Prostate gland (tissue), 2 donors: ENCODE results near the gene ITGA11. TPM values are rescaled to one million over a fixed set of nuclear protein-coding genes. Genes with fewer than 3 reads are reported as not detected.

Experiments
- DNase-seq: peaks from one replicate; pipeline ENCODE4 v3.0.0-alpha.2; 2019; ENCODE audit warnings: low spot score
- H3K27ac ChIP-seq, 2 donors: fragments of 200-600 bp; sonication (generic); 2 replicates each; pipeline ENCODE4 v1.5.1; 2017 to 2019
- H3K27me3 ChIP-seq: fragments of 200-600 bp; sonication (generic); replicated peaks from 2 replicates; pipeline ENCODE4 v1.5.1; 2019; ENCODE audit not compliant: insufficient read depth
- H3K36me3 ChIP-seq, 2 donors: fragments of 200-600 bp; sonication (generic); 1 replicate in 1 of 2; 2 replicates in 1 of 2; pipeline versions ENCODE4 v1.5.1 to v1.8.1; 2017 to 2019
- H3K4me1 ChIP-seq: fragments of 200-600 bp; sonication (generic); replicated peaks from 2 replicates; pipeline ENCODE4 v1.5.1; 2019
- H3K4me3 ChIP-seq, 2 donors: fragments of 200-600 bp; sonication (generic); 2 replicates each; pipeline ENCODE4 v1.5.1; 2017 to 2019
- H3K9me3 ChIP-seq: fragments of 200-600 bp; sonication (generic); 2 replicates; pipeline ENCODE4 v1.5.1; 2017
- POLR2A ChIP-seq: fragments of 450-650 bp; IDR thresholded peaks from one replicate; pipeline ENCODE4 v1.6.1; 2016; ENCODE audit warnings: antibody characterized with exemption, mild to moderate bottlenecking
- POLR2AphosphoS5 ChIP-seq: sonication (generic); formaldehyde crosslinking; IDR thresholded peaks from one replicate; pipeline ENCODE4 v1.6.1; 2017; ENCODE audit warnings: antibody characterized with exemption
- WGBS: methylation state at CpG from one replicate; pipeline ENCODE4 v1.1.5; 2018; 5-methylcytosine and 5-hydroxymethylcytosine counted together
- intact Hi-C: fragments of 100-400 bp; cut with DNase I; formaldehyde crosslinking; loops from one replicate; pipeline ENCODE4 v1.14.2; 2022
- total RNA-seq, 2 donors: library from RNA; depleted of rRNA; stranded (reverse); fragments of >200 nt; gene quantifications; one replicate each; pipeline ENCODE4 v1.1.0, GENCODE V29; 2016
- TF ChIP-seq, protein P1 (sequence below), 4 experiments: fragments of 200-600 bp in 2 of 4; fragments of 450-650 bp in 2 of 4; sonication (generic) in 2 of 4; IDR thresholded peaks; 1 replicate in 3 of 4; 2 replicates in 1 of 4; pipeline ENCODE4 v1.5.1; 2016 to 2019; ENCODE audit warnings: antibody characterized with exemption in 4 of 4, mild to moderate bottlenecking in 2 of 4, moderate library complexity in 2 of 4

ITGA11 gene
- total RNA-seq, 2 donors from 2014 or later = 2.0 to 11.0 TPM

DNA sequence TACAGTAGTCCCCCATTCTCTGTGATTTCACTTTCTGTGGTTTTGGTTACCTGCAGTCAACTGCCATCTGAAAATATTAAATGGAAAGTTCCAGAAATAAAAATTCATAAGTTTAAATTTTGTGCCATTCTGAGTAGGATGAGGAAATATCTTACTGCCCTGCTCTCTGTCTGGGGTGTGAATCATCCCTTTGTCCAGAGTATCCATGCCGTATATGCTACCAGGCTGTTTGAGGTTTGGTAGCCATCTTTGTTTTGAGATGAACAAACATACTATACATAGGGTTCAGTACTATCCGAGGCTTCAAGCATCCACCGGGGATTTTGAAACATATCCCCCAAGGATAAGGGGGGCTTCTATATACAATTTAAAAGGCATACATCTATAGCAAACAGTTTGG is 170.7 kb downstream of the ITGA11 start:
- TF ChIP-seq POLR2AphosphoS5 (no peak), POLR2A (no peak)
- TF ChIP-seq, protein P1, sequence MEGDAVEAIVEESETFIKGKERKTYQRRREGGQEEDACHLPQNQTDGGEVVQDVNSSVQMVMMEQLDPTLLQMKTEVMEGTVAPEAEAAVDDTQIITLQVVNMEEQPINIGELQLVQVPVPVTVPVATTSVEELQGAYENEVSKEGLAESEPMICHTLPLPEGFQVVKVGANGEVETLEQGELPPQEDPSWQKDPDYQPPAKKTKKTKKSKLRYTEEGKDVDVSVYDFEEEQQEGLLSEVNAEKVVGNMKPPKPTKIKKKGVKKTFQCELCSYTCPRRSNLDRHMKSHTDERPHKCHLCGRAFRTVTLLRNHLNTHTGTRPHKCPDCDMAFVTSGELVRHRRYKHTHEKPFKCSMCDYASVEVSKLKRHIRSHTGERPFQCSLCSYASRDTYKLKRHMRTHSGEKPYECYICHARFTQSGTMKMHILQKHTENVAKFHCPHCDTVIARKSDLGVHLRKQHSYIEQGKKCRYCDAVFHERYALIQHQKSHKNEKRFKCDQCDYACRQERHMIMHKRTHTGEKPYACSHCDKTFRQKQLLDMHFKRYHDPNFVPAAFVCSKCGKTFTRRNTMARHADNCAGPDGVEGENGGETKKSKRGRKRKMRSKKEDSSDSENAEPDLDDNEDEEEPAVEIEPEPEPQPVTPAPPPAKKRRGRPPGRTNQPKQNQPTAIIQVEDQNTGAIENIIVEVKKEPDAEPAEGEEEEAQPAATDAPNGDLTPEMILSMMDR (IDR thresholded peaks at IDR 0.05) = no peak
- Histone ChIP-seq H3K4me3 (no peak overlapping the region), H3K27me3 (no peaks in the 10 kb centered on the region), H3K27ac (no peak overlapping the region), H3K4me1 (no peaks in the 10 kb centered on the region), H3K36me3 (no peaks in the 10 kb centered on the region), H3K9me3 (no peaks in the 10 kb centered on the region)
- WGBS = 89% methylated on average over 3 of the region's 3 CpGs
- DNase-seq = no peak
- intact Hi-C loops = no loop called here

DNA sequence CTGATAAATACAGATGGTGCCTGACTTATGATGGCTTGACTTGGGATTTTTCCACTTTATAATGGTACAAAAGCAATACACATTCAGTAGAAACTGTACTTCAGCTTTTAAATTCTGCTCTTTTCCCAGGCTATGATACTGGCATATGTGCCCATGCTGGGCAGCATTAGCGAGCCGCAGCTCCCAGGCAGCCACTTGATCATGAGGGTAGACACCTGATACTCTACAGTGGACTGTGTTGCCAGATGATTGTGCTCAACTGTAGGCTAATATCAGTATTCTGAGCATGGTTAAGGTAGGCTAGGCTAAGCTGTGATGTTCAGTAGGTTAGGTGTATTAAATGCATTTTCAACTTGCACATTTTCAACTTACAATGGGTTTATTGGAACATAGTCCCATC is 172.1 kb downstream of the ITGA11 start:
- H3K4me3 ChIP-seq = no peak overlapping the region
- intact Hi-C loops = loop anchor here (10.0 kb wide), 1 partner anchor 415 kb away; no protein-coding TSS in a partner anchor
- TF ChIP-seq POLR2A (no peak), POLR2AphosphoS5 (no peak)
- TF ChIP-seq, protein P1 (IDR thresholded peaks at IDR 0.05) = no peak
- H3K9me3 ChIP-seq = no peaks in the 10 kb centered on the region
- no peak for DNase-seq
- H3K27me3 ChIP-seq = no peaks in the 10 kb centered on the region
- no peaks in the 10 kb centered on the region for H3K36me3 ChIP-seq
- H3K4me1 ChIP-seq = no peaks in the 10 kb centered on the region
- 74% methylated on average over 2 of the region's 2 CpGs for WGBS
- no peak overlapping the region for H3K27ac ChIP-seq

DNA sequence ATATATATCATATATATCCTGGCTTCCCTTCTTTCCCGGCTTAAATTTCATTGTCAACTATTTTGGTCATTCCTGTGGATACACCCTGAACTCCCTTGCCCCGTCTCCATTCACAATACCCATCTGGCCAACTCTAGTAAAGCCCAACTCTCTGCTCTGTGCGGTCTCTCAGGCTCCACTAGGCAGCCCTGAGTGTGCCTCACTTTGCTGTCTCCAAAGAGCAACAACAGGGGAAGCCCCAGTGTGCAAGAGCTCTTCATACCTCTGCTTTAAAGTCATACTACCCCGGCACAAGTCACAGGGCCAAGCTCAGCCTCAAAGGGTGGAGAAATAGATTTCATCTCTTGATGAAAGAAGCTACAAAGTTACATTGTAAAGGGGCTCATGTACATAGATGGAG is 173.3 kb downstream of the ITGA11 start:
- Histone ChIP-seq H3K36me3 (no peaks in the 10 kb centered on the region), H3K27me3 (no peaks in the 10 kb centered on the region), H3K9me3 (no peaks in the 10 kb centered on the region), H3K4me3 (no peak overlapping the region), H3K27ac (no peak overlapping the region), H3K4me1 (no peaks in the 10 kb centered on the region)
- no peak for DNase-seq
- TF ChIP-seq POLR2AphosphoS5 (no peak), POLR2A (no peak)
- TF ChIP-seq, protein P1 (IDR thresholded peaks at IDR 0.05) = no peak
- 67% methylated on average over 4 of the region's 4 CpGs for WGBS
- intact Hi-C loops = loop anchor here (10.0 kb wide), 1 partner anchor 416 kb away; no protein-coding TSS in a partner anchor

DNA sequence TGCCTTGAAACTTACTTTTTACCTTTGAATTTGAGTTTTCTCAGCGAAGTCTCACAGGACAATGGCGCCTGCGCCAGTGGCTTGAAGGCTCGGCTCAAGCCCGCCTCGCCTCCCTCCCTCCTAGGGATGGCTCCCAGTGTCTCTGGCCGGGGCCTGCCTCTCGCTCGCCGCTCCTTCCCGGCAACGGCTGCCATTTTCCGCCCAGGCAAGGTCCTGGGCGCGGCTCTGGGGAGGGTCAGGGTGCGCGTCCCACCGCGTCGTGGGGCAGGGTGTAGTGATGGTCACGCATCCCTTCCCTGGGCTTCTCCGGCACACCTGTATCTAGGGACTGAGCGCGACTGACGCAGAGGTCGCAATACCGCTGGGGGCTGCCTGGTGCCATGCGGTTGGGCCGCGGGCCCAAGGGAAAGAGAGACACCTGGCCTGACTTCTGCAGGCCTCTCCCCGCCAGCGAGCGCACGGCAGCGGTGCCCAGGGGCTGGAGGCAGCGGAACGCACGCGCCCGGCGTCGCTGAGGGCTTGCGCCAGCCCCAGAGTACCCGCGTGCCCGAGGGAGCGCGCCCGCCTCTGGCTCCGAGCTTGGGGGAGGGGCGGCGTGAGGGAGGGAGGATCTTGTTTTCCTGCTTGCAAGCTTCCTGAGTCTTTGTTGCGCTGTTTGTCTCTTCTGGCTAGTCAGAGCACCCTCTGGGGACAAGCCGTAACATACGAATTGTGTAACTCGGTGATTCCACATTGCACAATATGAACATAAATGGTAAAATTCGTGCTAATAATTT is 175.1 kb downstream of the ITGA11 start:
- intact Hi-C loops = loop anchor here (10.0 kb wide), 1 partner anchor 418 kb away; no protein-coding TSS in a partner anchor
- H3K4me3 ChIP-seq = peak overlapping the region; percentile 40 to 43
- WGBS = 6% methylated on average over 56 of the region's 57 CpGs
- peak; percentile 97 for TF ChIP-seq POLR2AphosphoS5
- TF ChIP-seq, protein P1 (IDR thresholded peaks at IDR 0.05) = peak in 1 of 4 experiments; percentile 25
- peak; percentile 86 for TF ChIP-seq POLR2A
- peak; percentile 93 for DNase-seq
- H3K4me1 ChIP-seq = no peaks in the 10 kb centered on the region
- H3K36me3 ChIP-seq = no peaks in the 10 kb centered on the region
- no peaks in the 10 kb centered on the region for H3K9me3 ChIP-seq
- H3K27ac ChIP-seq = peak overlapping the region; percentile 86 to 93
- H3K27me3 ChIP-seq = no peaks in the 10 kb centered on the region
